ENCODE data around the gene ADORA1. TPM values are rescaled to one million over a fixed set of nuclear protein-coding genes. Genes with fewer than 3 reads are reported as not detected.

Gene ADORA1
- total RNA-seq, 2 donors from 2014 or later, result not detected

GRCh38 chr1:203128716-203129500 is 1.4 kb downstream of the ADORA1 start:
- DNase-seq (ENCODE audit: low spot score) (no peak), ATAC-seq (ENCODE audit: insufficient number of reproducible peaks, low FRiP score, low read depth) (no peak)
- Histone ChIP-seq H3K9me3 (no peaks in the 10 kb centered on the region), H3K4me3 (no peak overlapping the region), H3K27me3 (replicated peaks; ENCODE audit: insufficient read depth) (no peaks in the 10 kb centered on the region), H3K27ac (no peak overlapping the region), H3K4me1 (ENCODE audit: control insufficient read depth in 1 of 2, low read depth in 2 of 2) (peaks cover 16 to 27% of the 10 kb centered on the region in 2 donors), H3K36me3 (no peaks in the 10 kb centered on the region)
- no peak for TF ChIP-seq CTCF (IDR thresholded peaks at IDR 0.05)

- Histone ChIP-seq H3K4me1 (ENCODE audit: control insufficient read depth in 1 of 2, low read depth in 2 of 2) (peaks cover 16 to 27% of the 10 kb centered on the region in 2 donors), H3K36me3 (no peaks in the 10 kb centered on the region), H3K27ac (no peak overlapping the region), H3K4me3 (no peak overlapping the region), H3K9me3 (no peaks in the 10 kb centered on the region), H3K27me3 (replicated peaks; ENCODE audit: insufficient read depth) (no peaks in the 10 kb centered on the region)
- TF ChIP-seq CTCF (IDR thresholded peaks at IDR 0.05), result no peak
- DNase-seq (ENCODE audit: low spot score) (no peak), ATAC-seq (ENCODE audit: insufficient number of reproducible peaks, low FRiP score, low read depth) (no peak)
Observed at GRCh38 chr1:203129501-203130231, 2.1 kb downstream of the ADORA1 start.

- Histone ChIP-seq H3K27me3 (replicated peaks; ENCODE audit: insufficient read depth) (no peaks in the 10 kb centered on the region), H3K27ac (no peak overlapping the region), H3K36me3 (no peaks in the 10 kb centered on the region), H3K9me3 (no peaks in the 10 kb centered on the region), H3K4me3 (no peak overlapping the region), H3K4me1 (ENCODE audit: control insufficient read depth in 1 of 2, low read depth in 2 of 2) (peaks cover 16 to 27% of the 10 kb centered on the region in 2 donors)
- DNase-seq (ENCODE audit: low spot score), result no peak
- no peak for TF ChIP-seq CTCF (IDR thresholded peaks at IDR 0.05)
- no peak for ATAC-seq (ENCODE audit: insufficient number of reproducible peaks, low FRiP score, low read depth)
Observed at GRCh38 chr1:203130358-203130985, 2.9 kb downstream of the ADORA1 start.

GRCh38 chr1:203131548-203132200 is 4.1 kb downstream of the ADORA1 start:
- Histone ChIP-seq H3K36me3 (no peaks in the 10 kb centered on the region), H3K4me3 (no peak overlapping the region), H3K4me1 (ENCODE audit: control insufficient read depth in 1 of 2, low read depth in 2 of 2) (peaks cover 14 to 19% of the 10 kb centered on the region in 2 donors), H3K27me3 (replicated peaks; ENCODE audit: insufficient read depth) (no peaks in the 10 kb centered on the region), H3K27ac (no peak overlapping the region), H3K9me3 (no peaks in the 10 kb centered on the region)
- no peak for TF ChIP-seq CTCF (IDR thresholded peaks at IDR 0.05)
- ATAC-seq (ENCODE audit: insufficient number of reproducible peaks, low FRiP score, low read depth), result no peak
- DNase-seq (ENCODE audit: low spot score), result no peak

Measured in thoracic aorta (tissue), 2 donors.